WTC11 (cell line): ENCODE data around the gene CIC. TPM values are rescaled to one million over a fixed set of nuclear protein-coding genes. Genes with fewer than 3 reads are reported as not detected.
"Not testable (repeated sequence)": the region's sequence is repeated elsewhere in the genome, so short reads cannot be mapped to it uniquely, and the experiment has no call there.

Experiments used
- ATAC-seq: fragments of 200-7000 bp; cut with Tn5 transposase; 2 replicates; pipeline ENCODE4 v1.10.0; 2021; ENCODE audit warnings: mild to moderate bottlenecking, moderate library complexity
- CTCF ChIA-PET: fragments of 300-600 bp; sonication (Branson Sonifier 250); formaldehyde crosslinking; loops from one replicate; lab custom pipeline; 2021; ENCODE audit warnings: antibody characterized with exemption; lab: Charles Lee
- POLR2A ChIA-PET: fragments of 350-600 bp; sonication (Branson Sonifier 250); formaldehyde crosslinking; loops from one replicate; lab custom pipeline; 2021; ENCODE audit warnings: antibody characterized with exemption; lab: Charles Lee
- DNase-seq: peaks from one replicate; pipeline ENCODE4 v3.0.0; 2021; ENCODE audit warnings: low spot score
- H3K27ac Mint-ChIP-seq: 2 replicates; pipeline ENCODE4 v1.8.0; 2021; ENCODE audit warnings: mixed read lengths
- H3K27me3 Mint-ChIP-seq: 2 replicates; pipeline ENCODE4 v1.8.0; 2021; ENCODE audit warnings: low read depth, mild to moderate bottlenecking, moderate library complexity, mixed read lengths
- H3K36me3 Mint-ChIP-seq: 2 replicates; pipeline ENCODE4 v1.8.0; 2021; ENCODE audit warnings: mixed read lengths
- H3K4me1 Mint-ChIP-seq: 2 replicates; pipeline ENCODE4 v1.8.0; 2022; ENCODE audit warnings: mixed read lengths
- H3K4me3 Mint-ChIP-seq: 2 replicates; pipeline ENCODE4 v1.8.0; 2021; ENCODE audit warnings: mild to moderate bottlenecking, moderate library complexity, mixed read lengths
- H3K9me3 Mint-ChIP-seq: 2 replicates; pipeline ENCODE4 v1.8.0; 2021; ENCODE audit warnings: mixed read lengths
- CTCF ChIP-seq: fragments of 200-600 bp; IDR thresholded peaks from 2 replicates; pipeline ENCODE4 v1.8.0; 2022; ENCODE audit warnings: antibody characterized with exemption
- ELF4 ChIP-seq: sonication (generic); formaldehyde crosslinking; IDR thresholded peaks from 2 replicates; pipeline ENCODE4 v1.8.1; 2022; ENCODE audit warnings: low read depth, mild to moderate bottlenecking, moderate library complexity, missing genetic modification reagents
- EMX1 ChIP-seq: fragments of 250-450 bp; sonication (Bioruptor Pico); IDR thresholded peaks from 2 replicates; pipeline ENCODE4 v1.8.0; 2021; ENCODE audit warnings: mild to moderate bottlenecking
- IRF2 ChIP-seq: sonication (generic); formaldehyde crosslinking; IDR thresholded peaks from 2 replicates; pipeline ENCODE4 v1.8.0; 2022; ENCODE audit warnings: low read depth, missing genetic modification reagents, borderline replicate concordance
- NFE2L1 ChIP-seq: sonication (generic); formaldehyde crosslinking; IDR thresholded peaks from 2 replicates; pipeline ENCODE4 v1.8.1; 2023; ENCODE audit warnings: missing genetic modification reagents
- TEAD4 ChIP-seq: sonication (generic); formaldehyde crosslinking; IDR thresholded peaks from 2 replicates; pipeline ENCODE4 v1.8.0; 2022; ENCODE audit warnings: mild to moderate bottlenecking, missing genetic modification reagents
- ZBTB43 ChIP-seq: sonication (generic); formaldehyde crosslinking; IDR thresholded peaks from 2 replicates; pipeline ENCODE4 v1.8.1; 2023; ENCODE audit warnings: mild to moderate bottlenecking, missing genetic modification reagents
- ZNF121 ChIP-seq: sonication (generic); formaldehyde crosslinking; IDR thresholded peaks from 2 replicates; pipeline ENCODE4 v1.8.0; 2023; ENCODE audit warnings: missing genetic modification reagents
- ZNF281 ChIP-seq: sonication (generic); formaldehyde crosslinking; IDR thresholded peaks from 2 replicates; pipeline ENCODE4 v1.8.0; 2023; ENCODE audit warnings: mild to moderate bottlenecking, missing genetic modification reagents
- total RNA-seq: library from RNA; stranded (reverse); gene quantifications from 3 replicates; pipeline ENCODE4 v1.2.3, GENCODE V29; 2021
- TF ChIP-seq, protein P1 (sequence below): sonication (generic); formaldehyde crosslinking; IDR thresholded peaks from 2 replicates; pipeline ENCODE4 v1.8.1; 2023; ENCODE audit warnings: mild to moderate bottlenecking, missing genetic modification reagents
- TF ChIP-seq, protein P2 (sequence below): sonication (generic); formaldehyde crosslinking; IDR thresholded peaks from 2 replicates; pipeline ENCODE4 v1.8.1; 2023; ENCODE audit warnings: mild to moderate bottlenecking, moderate library complexity, missing genetic modification reagents
- TF ChIP-seq, protein P3 (sequence below): sonication (generic); formaldehyde crosslinking; IDR thresholded peaks from 2 replicates; pipeline ENCODE4 v1.8.0; 2022; ENCODE audit warnings: mild to moderate bottlenecking, missing genetic modification reagents

CIC gene
- total RNA-seq, 1 experiment from 2014 or later: 55.8 TPM

- not testable (repeated sequence) for H3K27ac Mint-ChIP-seq, DNase-seq
- peaks cover 20% of the 10 kb centered on the region for H3K4me1 Mint-ChIP-seq
- TF ChIP-seq ZNF121: peak; percentile 3; the same call in 1 of the 2 replicates
- TF ChIP-seq, all 79 proteins: peak for 1; not testable (repeated sequence) for 78
- not testable (repeated sequence) for H3K36me3 Mint-ChIP-seq, H3K9me3 Mint-ChIP-seq, ATAC-seq, H3K4me3 Mint-ChIP-seq
- ChIA-PET POLR2A (interaction anchor here (1.1 kb wide), 1 partner anchor 13 kb away, joined by 3 read pairs; no protein-coding TSS in a partner anchor), CTCF (interaction anchor here (0.6 kb wide), 1 partner anchor 18 kb away, joined by 4 read pairs; no protein-coding TSS in a partner anchor)
- peaks cover 35% of the 10 kb centered on the region for H3K27me3 Mint-ChIP-seq
Measured at GRCh38 chr19:42266105-42266504, 2.9 kb upstream of the CIC start.

GRCh38 chr19:42266928-42267603 lies 2.0 kb upstream of the CIC start:
- not testable (repeated sequence) for DNase-seq, H3K4me3 Mint-ChIP-seq, H3K27ac Mint-ChIP-seq, ATAC-seq, H3K36me3 Mint-ChIP-seq, H3K9me3 Mint-ChIP-seq
- CTCF ChIA-PET: interaction anchor here (0.6 to 1.0 kb wide), 2 partner anchors 12 to 14 kb away, joined by 4 read pairs; no protein-coding TSS in a partner anchor
- POLR2A ChIA-PET: interaction anchor here (0.9 to 1.4 kb wide), 2 partner anchors 12 to 15 kb away, joined by 3 to 4 read pairs; partner anchors contain the start of gene ERF
- Mint-ChIP-seq H3K27me3 (peaks cover 25% of the 10 kb centered on the region), H3K4me1 (peaks cover 22% of the 10 kb centered on the region)

DNA sequence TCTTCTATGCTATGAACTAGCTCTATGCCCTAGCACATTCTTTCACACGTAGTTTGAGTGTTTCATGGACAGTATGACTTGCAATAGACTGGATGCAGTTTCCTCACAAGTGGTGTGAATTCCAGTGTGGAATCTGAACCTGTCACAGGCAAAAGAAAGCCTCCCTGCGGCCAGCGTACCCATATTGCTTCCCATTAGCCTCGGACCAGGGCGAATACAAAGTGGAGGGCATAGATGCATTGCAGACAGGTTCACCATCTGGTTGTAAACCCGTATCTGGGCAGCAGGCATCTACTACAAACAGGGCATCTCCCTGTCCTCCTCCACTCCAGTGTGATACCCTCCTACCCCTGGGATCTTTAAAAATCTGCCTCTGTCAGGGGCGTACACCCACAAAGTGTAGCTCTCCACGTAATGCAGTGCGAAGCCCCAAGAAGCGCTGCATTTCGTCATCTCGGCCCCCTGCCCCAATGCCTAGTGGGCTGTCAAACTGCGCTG lies 1.4 kb upstream of the CIC start:
- DNase-seq (no peak), ATAC-seq (no peak)
- no peaks in the 10 kb centered on the region for H3K9me3 Mint-ChIP-seq
- H3K36me3 Mint-ChIP-seq: no peaks in the 10 kb centered on the region
- peak overlapping the region; percentile 73 for H3K27ac Mint-ChIP-seq
- CTCF ChIA-PET: interaction anchor here (0.6 to 1.0 kb wide), 2 partner anchors 12 to 13 kb away, joined by 4 read pairs; no protein-coding TSS in a partner anchor
- POLR2A ChIA-PET: interaction anchor here (0.9 to 1.4 kb wide), 2 partner anchors 12 to 16 kb away, joined by 3 to 4 read pairs; partner anchors contain the start of gene ERF
- no peak overlapping the region for H3K4me3 Mint-ChIP-seq
- peaks cover 19% of the 10 kb centered on the region for H3K27me3 Mint-ChIP-seq
- TF ChIP-seq EMX1 (CRISPR knock-in tag): no peak
- no peak for TF ChIP-seq ZBTB43 (CRISPR knock-in tag)
- no peak for TF ChIP-seq TEAD4 (CRISPR knock-in tag)
- TF ChIP-seq ZNF281: no peak
- TF ChIP-seq IRF2 (CRISPR knock-in tag): no peak
- TF ChIP-seq NFE2L1 (CRISPR knock-in tag): no peak
- TF ChIP-seq CTCF: no peak
- peaks cover 22% of the 10 kb centered on the region for H3K4me1 Mint-ChIP-seq

- DNase-seq (peak; percentile 98), ATAC-seq (peak; percentile 64)
- Mint-ChIP-seq H3K9me3 (no peaks in the 10 kb centered on the region), H3K27ac (peak overlapping the region; percentile 73), H3K4me1 (peaks cover 22% of the 10 kb centered on the region), H3K27me3 (peaks cover 18% of the 10 kb centered on the region), H3K4me3 (no peak overlapping the region), H3K36me3 (no peaks in the 10 kb centered on the region)
- ChIA-PET CTCF (interaction anchor here (0.6 to 1.0 kb wide), 2 partner anchors 11 to 12 kb away, joined by 4 read pairs; no protein-coding TSS in a partner anchor), POLR2A (interaction anchor here (0.9 to 1.4 kb wide), 2 partner anchors 13 to 17 kb away, joined by 3 to 4 read pairs; partner anchors contain the start of gene ERF)
- TF ChIP-seq CTCF: no peak
- TF ChIP-seq, protein P1, sequence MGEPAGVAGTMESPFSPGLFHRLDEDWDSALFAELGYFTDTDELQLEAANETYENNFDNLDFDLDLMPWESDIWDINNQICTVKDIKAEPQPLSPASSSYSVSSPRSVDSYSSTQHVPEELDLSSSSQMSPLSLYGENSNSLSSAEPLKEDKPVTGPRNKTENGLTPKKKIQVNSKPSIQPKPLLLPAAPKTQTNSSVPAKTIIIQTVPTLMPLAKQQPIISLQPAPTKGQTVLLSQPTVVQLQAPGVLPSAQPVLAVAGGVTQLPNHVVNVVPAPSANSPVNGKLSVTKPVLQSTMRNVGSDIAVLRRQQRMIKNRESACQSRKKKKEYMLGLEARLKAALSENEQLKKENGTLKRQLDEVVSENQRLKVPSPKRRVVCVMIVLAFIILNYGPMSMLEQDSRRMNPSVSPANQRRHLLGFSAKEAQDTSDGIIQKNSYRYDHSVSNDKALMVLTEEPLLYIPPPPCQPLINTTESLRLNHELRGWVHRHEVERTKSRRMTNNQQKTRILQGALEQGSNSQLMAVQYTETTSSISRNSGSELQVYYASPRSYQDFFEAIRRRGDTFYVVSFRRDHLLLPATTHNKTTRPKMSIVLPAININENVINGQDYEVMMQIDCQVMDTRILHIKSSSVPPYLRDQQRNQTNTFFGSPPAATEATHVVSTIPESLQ (CRISPR knock-in tag): no peak
- TF ChIP-seq, protein P2, sequence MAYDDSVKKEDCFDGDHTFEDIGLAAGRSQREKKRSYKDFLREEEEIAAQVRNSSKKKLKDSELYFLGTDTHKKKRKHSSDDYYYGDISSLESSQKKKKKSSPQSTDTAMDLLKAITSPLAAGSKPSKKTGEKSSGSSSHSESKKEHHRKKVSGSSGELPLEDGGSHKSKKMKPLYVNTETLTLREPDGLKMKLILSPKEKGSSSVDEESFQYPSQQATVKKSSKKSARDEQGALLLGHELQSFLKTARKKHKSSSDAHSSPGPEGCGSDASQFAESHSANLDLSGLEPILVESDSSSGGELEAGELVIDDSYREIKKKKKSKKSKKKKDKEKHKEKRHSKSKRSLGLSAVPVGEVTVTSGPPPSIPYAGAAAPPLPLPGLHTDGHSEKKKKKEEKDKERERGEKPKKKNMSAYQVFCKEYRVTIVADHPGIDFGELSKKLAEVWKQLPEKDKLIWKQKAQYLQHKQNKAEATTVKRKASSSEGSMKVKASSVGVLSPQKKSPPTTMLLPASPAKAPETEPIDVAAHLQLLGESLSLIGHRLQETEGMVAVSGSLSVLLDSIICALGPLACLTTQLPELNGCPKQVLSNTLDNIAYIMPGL (CRISPR knock-in tag): 0 out of 2 replicates have a peak, but pooled peaks have one; percentile 32
- TF ChIP-seq ELF4 (CRISPR knock-in tag): no peak
- TF ChIP-seq, protein P3, sequence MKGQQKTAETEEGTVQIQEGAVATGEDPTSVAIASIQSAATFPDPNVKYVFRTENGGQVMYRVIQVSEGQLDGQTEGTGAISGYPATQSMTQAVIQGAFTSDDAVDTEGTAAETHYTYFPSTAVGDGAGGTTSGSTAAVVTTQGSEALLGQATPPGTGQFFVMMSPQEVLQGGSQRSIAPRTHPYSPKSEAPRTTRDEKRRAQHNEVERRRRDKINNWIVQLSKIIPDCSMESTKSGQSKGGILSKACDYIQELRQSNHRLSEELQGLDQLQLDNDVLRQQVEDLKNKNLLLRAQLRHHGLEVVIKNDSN (CRISPR knock-in tag): peak; percentile 86
Measured at GRCh38 chr19:42268142-42268703, 829 bp upstream of the CIC start.
